ENCODE measurements around the gene KDM4D.
A peak's percentile ranks its signal among the peaks of the same experiment; 100 is the strongest.
"Not testable (repeated sequence)": the region's sequence is repeated elsewhere in the genome, so short reads cannot be mapped to it uniquely, and the experiment has no call there.

The KDM4D gene

GRCh38 chr11:95028357-95028756, 54.8 kb downstream of the KDM4D start:
- TF ChIP-seq, protein P1, sequence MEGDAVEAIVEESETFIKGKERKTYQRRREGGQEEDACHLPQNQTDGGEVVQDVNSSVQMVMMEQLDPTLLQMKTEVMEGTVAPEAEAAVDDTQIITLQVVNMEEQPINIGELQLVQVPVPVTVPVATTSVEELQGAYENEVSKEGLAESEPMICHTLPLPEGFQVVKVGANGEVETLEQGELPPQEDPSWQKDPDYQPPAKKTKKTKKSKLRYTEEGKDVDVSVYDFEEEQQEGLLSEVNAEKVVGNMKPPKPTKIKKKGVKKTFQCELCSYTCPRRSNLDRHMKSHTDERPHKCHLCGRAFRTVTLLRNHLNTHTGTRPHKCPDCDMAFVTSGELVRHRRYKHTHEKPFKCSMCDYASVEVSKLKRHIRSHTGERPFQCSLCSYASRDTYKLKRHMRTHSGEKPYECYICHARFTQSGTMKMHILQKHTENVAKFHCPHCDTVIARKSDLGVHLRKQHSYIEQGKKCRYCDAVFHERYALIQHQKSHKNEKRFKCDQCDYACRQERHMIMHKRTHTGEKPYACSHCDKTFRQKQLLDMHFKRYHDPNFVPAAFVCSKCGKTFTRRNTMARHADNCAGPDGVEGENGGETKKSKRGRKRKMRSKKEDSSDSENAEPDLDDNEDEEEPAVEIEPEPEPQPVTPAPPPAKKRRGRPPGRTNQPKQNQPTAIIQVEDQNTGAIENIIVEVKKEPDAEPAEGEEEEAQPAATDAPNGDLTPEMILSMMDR (IDR thresholded peaks at IDR 0.05) = no peak
- Mint-ChIP-seq H3K27me3 (ENCODE audit: low read depth, poor library complexity) (peaks cover 13% of the 10 kb centered on the region), H3K27ac (no peak overlapping the region), H3K4me3 (no peak overlapping the region), H3K36me3 (ENCODE audit: low read depth) (no peaks in the 10 kb centered on the region), H3K9me3 (no peaks in the 10 kb centered on the region), H3K4me1 (no peaks in the 10 kb centered on the region)
- no peak for DNase-seq

GRCh38 chr11:95033051-95033450, 59.5 kb downstream of the KDM4D start:
- H3K4me1 Mint-ChIP-seq = no peaks in the 10 kb centered on the region
- H3K4me3 Mint-ChIP-seq = no peak overlapping the region
- TF ChIP-seq, protein P1 (IDR thresholded peaks at IDR 0.05) = no peak
- H3K27me3 Mint-ChIP-seq (ENCODE audit: low read depth, poor library complexity) = peaks cover 8% of the 10 kb centered on the region
- no peaks in the 10 kb centered on the region for H3K36me3 Mint-ChIP-seq (ENCODE audit: low read depth)
- no peak for DNase-seq
- H3K27ac Mint-ChIP-seq = no peak overlapping the region
- H3K9me3 Mint-ChIP-seq = peaks cover 2% of the 10 kb centered on the region

DNA sequence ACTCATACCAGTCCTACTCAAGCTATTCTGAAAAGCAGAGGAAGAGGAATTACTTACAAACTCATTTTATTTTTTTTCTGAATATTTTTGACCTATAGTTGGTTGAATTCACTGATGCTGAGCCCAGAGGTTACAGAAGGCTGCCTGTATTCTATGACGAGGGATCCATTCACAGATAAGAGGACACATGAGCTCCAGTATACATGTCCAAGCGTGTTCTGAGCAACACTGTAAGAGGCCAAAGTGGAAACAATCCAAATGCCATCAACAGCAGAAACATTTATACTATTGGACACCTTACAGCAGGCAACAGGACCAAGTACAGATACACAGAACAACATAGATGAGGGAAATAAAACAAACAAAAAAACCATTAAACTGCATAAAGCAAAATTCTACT, 61.8 kb downstream of the KDM4D start:
- no peak for DNase-seq
- Mint-ChIP-seq H3K27me3 (ENCODE audit: low read depth, poor library complexity) (peaks cover 10% of the 10 kb centered on the region), H3K4me1 (no peaks in the 10 kb centered on the region), H3K4me3 (no peak overlapping the region), H3K36me3 (ENCODE audit: low read depth) (no peaks in the 10 kb centered on the region), H3K9me3 (peaks cover 5% of the 10 kb centered on the region), H3K27ac (no peak overlapping the region)
- TF ChIP-seq, protein P1 (IDR thresholded peaks at IDR 0.05) = no peak

- not testable (repeated sequence) for H3K9me3 Mint-ChIP-seq; H3K4me3 Mint-ChIP-seq; H3K27ac Mint-ChIP-seq; H3K4me1 Mint-ChIP-seq; DNase-seq; H3K36me3 Mint-ChIP-seq (ENCODE audit: low read depth)
- peaks cover 11% of the 10 kb centered on the region for H3K27me3 Mint-ChIP-seq (ENCODE audit: low read depth, poor library complexity)
Observed at GRCh38 chr11:95037356-95038035, 64.0 kb downstream of the KDM4D start.

DNA sequence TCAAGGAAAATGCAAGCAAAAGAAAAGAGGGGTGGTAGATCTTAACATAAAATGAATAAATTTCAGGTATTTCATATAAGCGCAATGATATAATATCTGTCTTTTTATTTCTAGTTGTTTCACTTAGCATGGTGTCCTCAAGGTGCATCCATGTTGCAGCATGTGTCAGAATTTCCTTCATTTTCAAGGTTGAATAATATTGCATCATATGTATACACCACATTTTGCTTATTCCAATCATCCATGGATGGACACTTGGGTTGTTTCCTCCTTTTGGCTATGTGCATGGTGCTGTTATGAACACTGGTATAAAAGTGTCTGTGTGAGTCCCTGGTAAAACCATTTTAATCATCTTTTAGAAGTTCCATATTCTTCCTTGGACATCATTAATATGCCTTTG, 68.7 kb downstream of the KDM4D start:
- Mint-ChIP-seq H3K4me1 (peaks cover 7% of the 10 kb centered on the region), H3K36me3 (ENCODE audit: low read depth) (no peaks in the 10 kb centered on the region), H3K4me3 (no peak overlapping the region), H3K27me3 (ENCODE audit: low read depth, poor library complexity) (peaks cover 25% of the 10 kb centered on the region), H3K9me3 (peaks cover 5% of the 10 kb centered on the region), H3K27ac (no peak overlapping the region)
- TF ChIP-seq, protein P1 (IDR thresholded peaks at IDR 0.05) = no peak
- no peak for DNase-seq

DNA sequence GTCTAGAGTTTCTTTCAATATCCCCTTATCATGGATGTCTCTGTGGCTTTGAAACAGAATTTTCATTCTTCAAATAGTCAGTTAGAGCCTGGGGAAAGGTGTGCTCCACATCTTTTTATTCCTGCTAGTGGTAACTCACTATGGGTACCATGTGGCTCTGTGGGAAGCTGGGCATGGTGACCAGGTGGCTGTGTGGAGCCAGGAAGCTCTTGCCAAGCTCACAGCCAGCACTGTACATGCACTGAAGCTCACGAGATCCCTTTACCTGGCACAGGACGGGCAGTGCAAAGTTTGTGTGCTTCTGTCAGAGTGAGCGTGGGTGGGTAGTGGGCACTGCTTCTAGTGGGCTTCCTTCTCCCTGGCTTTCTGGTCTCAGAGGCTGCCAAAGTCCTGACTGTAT, 69.4 kb downstream of the KDM4D start:
- Mint-ChIP-seq H3K9me3 (peaks cover 4% of the 10 kb centered on the region), H3K4me3 (no peak overlapping the region), H3K4me1 (peaks cover 7% of the 10 kb centered on the region), H3K27me3 (ENCODE audit: low read depth, poor library complexity) (peaks cover 25% of the 10 kb centered on the region), H3K27ac (peak overlapping the region; percentile 31), H3K36me3 (ENCODE audit: low read depth) (no peaks in the 10 kb centered on the region)
- TF ChIP-seq, protein P1 (IDR thresholded peaks at IDR 0.05) = no peak
- no peak for DNase-seq

All from nephron progenitor cell (in vitro differentiated cells).